Measurements from ENCODE around the gene FOXP2.
"Not testable (repeated sequence)": the region's sequence is repeated elsewhere in the genome, so short reads cannot be mapped to it uniquely, and the experiment has no call there.

FOXP2 gene

DNA sequence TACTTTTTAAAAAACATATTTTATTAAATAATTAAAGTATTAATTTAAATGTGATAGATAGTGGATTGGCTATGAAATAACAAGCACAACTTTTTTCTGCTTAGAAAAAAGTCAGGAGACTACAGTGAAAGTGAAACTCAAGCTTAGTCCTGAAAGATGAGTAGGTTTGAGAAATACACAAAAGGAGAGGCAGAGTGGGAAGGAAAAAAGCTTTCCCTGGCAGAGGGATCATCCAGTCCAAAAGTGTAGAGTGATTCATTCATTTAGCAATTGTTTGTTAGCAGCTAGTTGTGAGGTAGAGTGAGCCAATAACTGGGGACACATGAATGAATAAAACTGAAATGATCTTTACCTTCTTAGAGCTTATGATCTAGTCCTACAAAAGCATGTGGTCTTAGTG is 93.5 kb downstream of the FOXP2 start:
- ATAC-seq = no peak
- TF ChIP-seq PPARA (CRISPR knock-in tag; IDR thresholded peaks at IDR 0.05; ENCODE audit: borderline replicate concordance) (no peak), ZNF8 (CRISPR knock-in tag; IDR thresholded peaks at IDR 0.05) (no peak), SNAI2 (CRISPR knock-in tag; IDR thresholded peaks at IDR 0.05) (no peak), ISL1 (CRISPR knock-in tag; IDR thresholded peaks at IDR 0.05) (no peak), ZC3H10 (CRISPR knock-in tag; IDR thresholded peaks at IDR 0.05) (no peak), ARNTL (CRISPR knock-in tag; IDR thresholded peaks at IDR 0.05; ENCODE audit: borderline replicate concordance, low read depth) (no peak), ZFP3 (CRISPR knock-in tag; IDR thresholded peaks at IDR 0.05) (no peak)
- TF ChIP-seq, protein P1, sequence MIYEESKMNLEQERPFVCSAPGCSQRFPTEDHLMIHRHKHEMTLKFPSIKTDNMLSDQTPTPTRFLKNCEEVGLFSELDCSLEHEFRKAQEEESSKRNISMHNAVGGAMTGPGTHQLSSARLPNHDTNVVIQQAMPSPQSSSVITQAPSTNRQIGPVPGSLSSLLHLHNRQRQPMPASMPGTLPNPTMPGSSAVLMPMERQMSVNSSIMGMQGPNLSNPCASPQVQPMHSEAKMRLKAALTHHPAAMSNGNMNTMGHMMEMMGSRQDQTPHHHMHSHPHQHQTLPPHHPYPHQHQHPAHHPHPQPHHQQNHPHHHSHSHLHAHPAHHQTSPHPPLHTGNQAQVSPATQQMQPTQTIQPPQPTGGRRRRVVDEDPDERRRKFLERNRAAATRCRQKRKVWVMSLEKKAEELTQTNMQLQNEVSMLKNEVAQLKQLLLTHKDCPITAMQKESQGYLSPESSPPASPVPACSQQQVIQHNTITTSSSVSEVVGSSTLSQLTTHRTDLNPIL (CRISPR knock-in tag; IDR thresholded peaks at IDR 0.05; ENCODE audit: low read depth) = no peak
- TF ChIP-seq, protein P2, sequence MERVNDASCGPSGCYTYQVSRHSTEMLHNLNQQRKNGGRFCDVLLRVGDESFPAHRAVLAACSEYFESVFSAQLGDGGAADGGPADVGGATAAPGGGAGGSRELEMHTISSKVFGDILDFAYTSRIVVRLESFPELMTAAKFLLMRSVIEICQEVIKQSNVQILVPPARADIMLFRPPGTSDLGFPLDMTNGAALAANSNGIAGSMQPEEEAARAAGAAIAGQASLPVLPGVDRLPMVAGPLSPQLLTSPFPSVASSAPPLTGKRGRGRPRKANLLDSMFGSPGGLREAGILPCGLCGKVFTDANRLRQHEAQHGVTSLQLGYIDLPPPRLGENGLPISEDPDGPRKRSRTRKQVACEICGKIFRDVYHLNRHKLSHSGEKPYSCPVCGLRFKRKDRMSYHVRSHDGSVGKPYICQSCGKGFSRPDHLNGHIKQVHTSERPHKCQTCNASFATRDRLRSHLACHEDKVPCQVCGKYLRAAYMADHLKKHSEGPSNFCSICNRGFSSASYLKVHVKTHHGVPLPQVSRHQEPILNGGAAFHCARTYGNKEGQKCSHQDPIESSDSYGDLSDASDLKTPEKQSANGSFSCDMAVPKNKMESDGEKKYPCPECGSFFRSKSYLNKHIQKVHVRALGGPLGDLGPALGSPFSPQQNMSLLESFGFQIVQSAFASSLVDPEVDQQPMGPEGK (CRISPR knock-in tag; IDR thresholded peaks at IDR 0.05; ENCODE audit: borderline replicate concordance) = no peak

DNA sequence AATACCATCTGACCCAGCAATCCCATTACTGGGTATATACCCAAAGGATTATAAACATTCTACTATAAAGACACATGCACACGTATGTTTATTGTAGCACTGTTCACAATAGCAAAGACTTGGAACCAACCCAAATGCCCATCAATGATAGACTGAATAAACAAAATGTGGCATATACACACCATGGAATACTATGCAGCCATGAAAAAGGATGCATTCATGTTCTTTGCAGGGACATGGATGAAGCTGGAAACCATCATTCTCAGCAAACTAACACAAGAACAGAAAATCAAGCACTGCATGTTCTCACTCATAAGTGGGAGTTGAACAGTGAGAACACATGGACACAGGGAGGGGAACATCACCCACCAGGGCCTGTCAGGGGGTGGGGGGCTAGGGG is 96.2 kb downstream of the FOXP2 start:
- not testable (repeated sequence) for ATAC-seq

DNA sequence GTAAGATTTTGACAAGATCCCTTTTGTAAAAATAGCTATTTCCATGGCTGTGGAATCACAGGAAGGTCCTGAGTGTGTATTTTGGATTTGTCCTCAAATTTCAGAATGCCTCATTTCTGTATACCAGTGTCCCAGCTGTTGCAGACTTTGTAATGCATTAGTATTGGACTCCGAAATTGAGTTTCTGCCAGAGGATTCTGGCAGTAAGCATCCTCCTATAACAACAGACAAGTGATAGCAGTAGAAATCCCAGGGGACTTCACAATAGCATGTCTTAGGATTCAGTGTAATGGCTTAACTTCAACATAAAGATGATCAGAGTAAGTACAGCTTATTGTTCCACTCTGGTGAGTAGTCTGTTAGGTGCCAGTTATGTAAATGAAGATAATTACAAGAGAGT is 104.6 kb downstream of the FOXP2 start:
- no peak for ATAC-seq
- TF ChIP-seq, protein P3, sequence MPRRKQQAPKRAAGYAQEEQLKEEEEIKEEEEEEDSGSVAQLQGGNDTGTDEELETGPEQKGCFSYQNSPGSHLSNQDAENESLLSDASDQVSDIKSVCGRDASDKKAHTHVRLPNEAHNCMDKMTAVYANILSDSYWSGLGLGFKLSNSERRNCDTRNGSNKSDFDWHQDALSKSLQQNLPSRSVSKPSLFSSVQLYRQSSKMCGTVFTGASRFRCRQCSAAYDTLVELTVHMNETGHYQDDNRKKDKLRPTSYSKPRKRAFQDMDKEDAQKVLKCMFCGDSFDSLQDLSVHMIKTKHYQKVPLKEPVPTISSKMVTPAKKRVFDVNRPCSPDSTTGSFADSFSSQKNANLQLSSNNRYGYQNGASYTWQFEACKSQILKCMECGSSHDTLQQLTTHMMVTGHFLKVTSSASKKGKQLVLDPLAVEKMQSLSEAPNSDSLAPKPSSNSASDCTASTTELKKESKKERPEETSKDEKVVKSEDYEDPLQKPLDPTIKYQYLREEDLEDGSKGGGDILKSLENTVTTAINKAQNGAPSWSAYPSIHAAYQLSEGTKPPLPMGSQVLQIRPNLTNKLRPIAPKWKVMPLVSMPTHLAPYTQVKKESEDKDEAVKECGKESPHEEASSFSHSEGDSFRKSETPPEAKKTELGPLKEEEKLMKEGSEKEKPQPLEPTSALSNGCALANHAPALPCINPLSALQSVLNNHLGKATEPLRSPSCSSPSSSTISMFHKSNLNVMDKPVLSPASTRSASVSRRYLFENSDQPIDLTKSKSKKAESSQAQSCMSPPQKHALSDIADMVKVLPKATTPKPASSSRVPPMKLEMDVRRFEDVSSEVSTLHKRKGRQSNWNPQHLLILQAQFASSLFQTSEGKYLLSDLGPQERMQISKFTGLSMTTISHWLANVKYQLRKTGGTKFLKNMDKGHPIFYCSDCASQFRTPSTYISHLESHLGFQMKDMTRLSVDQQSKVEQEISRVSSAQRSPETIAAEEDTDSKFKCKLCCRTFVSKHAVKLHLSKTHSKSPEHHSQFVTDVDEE (CRISPR knock-in tag; IDR thresholded peaks at IDR 0.05) = no peak
- TF ChIP-seq PPARA (CRISPR knock-in tag; IDR thresholded peaks at IDR 0.05; ENCODE audit: borderline replicate concordance) (no peak), RARB (CRISPR knock-in tag; IDR thresholded peaks at IDR 0.05) (no peak), GLIS3 (CRISPR knock-in tag; IDR thresholded peaks at IDR 0.05) (no peak), ZNF565 (CRISPR knock-in tag; conservative IDR thresholded peaks at IDR 0.05; ENCODE audit: low read depth) (no peak), ZNF8 (CRISPR knock-in tag; IDR thresholded peaks at IDR 0.05) (no peak), SNAI2 (CRISPR knock-in tag; IDR thresholded peaks at IDR 0.05) (no peak), ZFP3 (CRISPR knock-in tag; IDR thresholded peaks at IDR 0.05) (no peak), BACH2 (CRISPR knock-in tag; IDR thresholded peaks at IDR 0.05; ENCODE audit: borderline replicate concordance) (no peak), OSR1 (CRISPR knock-in tag; IDR thresholded peaks at IDR 0.05) (no peak), ZC3H10 (CRISPR knock-in tag; IDR thresholded peaks at IDR 0.05) (no peak)
- TF ChIP-seq, protein P2 (CRISPR knock-in tag; IDR thresholded peaks at IDR 0.05; ENCODE audit: borderline replicate concordance) = no peak
- TF ChIP-seq, protein P4, sequence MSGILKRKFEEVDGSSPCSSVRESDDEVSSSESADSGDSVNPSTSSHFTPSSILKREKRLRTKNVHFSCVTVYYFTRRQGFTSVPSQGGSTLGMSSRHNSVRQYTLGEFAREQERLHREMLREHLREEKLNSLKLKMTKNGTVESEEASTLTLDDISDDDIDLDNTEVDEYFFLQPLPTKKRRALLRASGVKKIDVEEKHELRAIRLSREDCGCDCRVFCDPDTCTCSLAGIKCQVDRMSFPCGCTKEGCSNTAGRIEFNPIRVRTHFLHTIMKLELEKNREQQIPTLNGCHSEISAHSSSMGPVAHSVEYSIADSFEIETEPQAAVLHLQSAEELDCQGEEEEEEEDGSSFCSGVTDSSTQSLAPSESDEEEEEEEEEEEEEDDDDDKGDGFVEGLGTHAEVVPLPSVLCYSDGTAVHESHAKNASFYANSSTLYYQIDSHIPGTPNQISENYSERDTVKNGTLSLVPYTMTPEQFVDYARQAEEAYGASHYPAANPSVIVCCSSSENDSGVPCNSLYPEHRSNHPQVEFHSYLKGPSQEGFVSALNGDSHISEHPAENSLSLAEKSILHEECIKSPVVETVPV (CRISPR knock-in tag; IDR thresholded peaks at IDR 0.05) = no peak
- TF ChIP-seq, protein P1 (CRISPR knock-in tag; IDR thresholded peaks at IDR 0.05; ENCODE audit: low read depth) = no peak

DNA sequence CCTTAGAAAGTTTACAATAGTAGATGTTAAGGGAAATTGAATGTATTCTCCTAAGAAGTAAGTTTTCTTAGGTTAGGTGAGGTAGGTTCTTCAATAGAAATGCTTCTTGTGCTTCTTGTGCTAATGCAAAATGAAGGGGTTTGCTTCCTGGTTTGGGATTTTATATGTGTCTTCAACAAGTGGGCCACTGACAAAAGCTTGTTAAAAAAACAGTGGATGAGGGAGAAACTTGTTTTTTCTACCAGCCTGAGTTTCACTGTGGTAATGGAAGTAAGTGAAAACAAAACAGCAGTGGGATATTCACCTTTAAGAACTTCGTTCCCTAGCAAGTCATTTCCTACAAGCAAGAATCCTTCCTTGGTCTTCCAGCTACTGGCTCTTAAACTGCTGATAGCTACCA is 107.5 kb downstream of the FOXP2 start:
- no peak for ATAC-seq
- TF ChIP-seq ISL1 (CRISPR knock-in tag; IDR thresholded peaks at IDR 0.05) (no peak), OSR1 (CRISPR knock-in tag; IDR thresholded peaks at IDR 0.05) (no peak), ZFP30 (CRISPR knock-in tag; IDR thresholded peaks at IDR 0.05) (no peak), ZNF70 (CRISPR knock-in tag; IDR thresholded peaks at IDR 0.05) (no peak), ZC3H10 (CRISPR knock-in tag; IDR thresholded peaks at IDR 0.05) (no peak), PPARA (CRISPR knock-in tag; IDR thresholded peaks at IDR 0.05; ENCODE audit: borderline replicate concordance) (no peak), ESRRG (CRISPR knock-in tag; IDR thresholded peaks at IDR 0.05) (no peak), TOX (CRISPR knock-in tag; IDR thresholded peaks at IDR 0.05; ENCODE audit: borderline replicate concordance) (no peak), RARB (CRISPR knock-in tag; IDR thresholded peaks at IDR 0.05) (no peak), ZNF8 (CRISPR knock-in tag; IDR thresholded peaks at IDR 0.05) (no peak)
- TF ChIP-seq, protein P2 (CRISPR knock-in tag; IDR thresholded peaks at IDR 0.05; ENCODE audit: borderline replicate concordance) = no peak
- TF ChIP-seq, protein P4 (CRISPR knock-in tag; IDR thresholded peaks at IDR 0.05) = no peak
